Thyroid gland (tissue), 4 donors: ENCODE results near the gene WDR20.

Experiments used
- CTCF ChIP-seq, 6 experiments: fragments of 200-600 bp in 3 of 6; fragments of 450-650 bp in 3 of 6; sonication (generic) in 3 of 6; IDR thresholded peaks; one replicate each; pipeline ENCODE4 v1.5.1; 2016 to 2019; ENCODE audit warnings: antibody characterized with exemption in 6 of 6, mild to moderate bottlenecking in 2 of 6, inconsistent platforms in 1 of 6, moderate library complexity in 1 of 6
- POLR2A ChIP-seq, 2 donors: fragments of 450-650 bp; IDR thresholded peaks; one replicate each; pipeline ENCODE4 v1.6.1; 2017; ENCODE audit warnings: antibody characterized with exemption in 2 of 2, mild to moderate bottlenecking in 2 of 2, moderate library complexity in 1 of 2

GRCh38 chr14:102218688-102219087 is 79.0 kb downstream of the WDR20 start:
- TF ChIP-seq POLR2A (IDR thresholded peaks at IDR 0.05) (no peak), CTCF (IDR thresholded peaks at IDR 0.05) (no peak)
